ENCODE data around the gene PAX8.

GRCh38 chr2:113278073-113278741 lies 514 bp downstream of the PAX8 start:
- TF ChIP-seq CTCF (conservative IDR thresholded peaks at IDR 0.05 in 1 of 2, IDR thresholded peaks at IDR 0.05 in 1 of 2; ENCODE audit: extremely low read depth in 1 of 2, insufficient read depth in 1 of 2, low read depth in 1 of 2, low read length in 2 of 2) (no peak), EZH2 (IDR thresholded peaks at IDR 0.05; ENCODE audit: borderline replicate concordance, low read length) (no peak)
